Midbrain (tissue), 1 donor: ENCODE measurements around the gene WDFY4.

Source experiments
- DNase-seq: peaks from one replicate; lab custom pipeline; 2025; lab: John Stamatoyannopoulos, UW

Gene WDFY4

DNA sequence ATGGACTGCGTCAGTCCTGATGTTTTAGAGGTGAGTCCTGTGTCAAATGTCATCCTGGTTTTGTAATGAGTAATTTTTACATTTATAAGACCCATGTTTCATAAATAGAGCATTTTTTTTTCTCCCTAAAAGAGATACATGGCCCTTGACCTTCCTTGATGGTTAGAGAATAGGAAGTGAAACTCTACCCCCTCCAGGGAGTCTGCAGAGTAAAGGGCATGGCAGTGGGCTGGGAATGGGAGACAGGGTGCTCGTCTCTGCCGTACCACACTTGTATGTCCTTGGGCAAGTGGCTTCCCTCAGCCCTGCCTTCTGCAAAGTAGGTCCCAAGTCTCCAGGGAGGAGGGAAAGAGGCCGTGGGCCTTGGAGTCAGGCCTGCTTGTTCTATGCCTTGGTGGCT lies 63.9 kb downstream of the WDFY4 start:
- DNase-seq: no peak

DNA sequence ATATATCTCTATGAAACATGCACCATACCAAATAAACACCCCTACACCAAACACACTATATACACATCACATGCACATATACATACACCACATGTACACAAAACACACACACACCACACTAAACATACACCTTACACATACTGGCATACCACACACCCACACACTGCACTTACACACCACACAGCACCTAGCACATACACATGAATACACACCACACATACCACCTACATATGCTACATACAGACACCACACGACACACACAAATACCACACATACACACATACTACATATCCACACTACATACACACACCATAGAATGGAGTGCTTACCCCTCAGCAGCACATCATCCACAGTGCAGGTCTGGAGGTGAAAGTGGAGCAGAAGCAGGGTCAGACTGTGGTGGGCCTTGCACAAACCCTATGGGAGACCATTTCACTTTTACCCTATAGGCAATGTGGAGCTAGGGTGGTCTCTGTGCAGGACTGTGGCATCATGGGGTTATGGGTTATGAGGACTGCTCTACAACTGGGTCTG lies 64.6 kb downstream of the WDFY4 start:
- DNase-seq: no peak

DNA sequence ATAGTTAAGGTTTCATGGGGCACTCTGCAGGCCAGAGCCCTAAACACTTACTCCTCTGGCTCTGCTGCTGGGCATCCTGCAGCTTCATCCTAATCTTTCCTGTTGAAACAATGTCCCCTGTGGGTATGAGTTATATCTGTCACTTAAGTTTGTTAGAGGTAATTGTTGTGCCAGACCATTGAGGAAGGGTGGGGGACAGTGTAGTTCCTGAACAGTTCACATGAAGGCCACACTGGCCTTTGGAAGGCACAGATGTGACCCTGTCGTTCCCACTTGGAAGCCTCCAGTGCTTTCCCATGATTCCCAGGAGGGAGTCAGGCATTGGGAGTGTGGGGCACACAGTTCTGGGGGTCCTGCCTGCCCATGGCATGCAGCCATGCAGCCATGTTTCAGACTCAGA lies 65.3 kb downstream of the WDFY4 start:
- no peak for DNase-seq

DNA sequence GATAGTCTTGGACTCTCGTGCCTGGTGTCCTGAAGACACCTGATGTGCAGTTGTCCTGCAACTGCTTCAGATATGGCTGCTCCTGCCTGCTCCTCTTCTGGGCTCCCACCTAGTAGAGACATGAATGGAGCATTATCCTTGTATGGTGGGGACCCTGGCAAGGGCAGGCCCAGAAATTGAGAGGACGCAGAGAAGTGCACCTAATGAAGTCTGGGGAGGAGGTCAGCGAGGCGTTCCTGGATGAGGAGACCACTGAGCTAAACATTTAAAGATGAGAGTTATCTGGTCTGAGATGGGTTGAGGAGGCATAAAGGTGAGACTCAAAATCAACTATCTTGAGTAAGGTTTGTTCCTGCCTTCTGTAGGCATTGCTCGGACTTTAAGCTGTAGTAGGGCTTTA lies 66.3 kb downstream of the WDFY4 start:
- no peak for DNase-seq

DNA sequence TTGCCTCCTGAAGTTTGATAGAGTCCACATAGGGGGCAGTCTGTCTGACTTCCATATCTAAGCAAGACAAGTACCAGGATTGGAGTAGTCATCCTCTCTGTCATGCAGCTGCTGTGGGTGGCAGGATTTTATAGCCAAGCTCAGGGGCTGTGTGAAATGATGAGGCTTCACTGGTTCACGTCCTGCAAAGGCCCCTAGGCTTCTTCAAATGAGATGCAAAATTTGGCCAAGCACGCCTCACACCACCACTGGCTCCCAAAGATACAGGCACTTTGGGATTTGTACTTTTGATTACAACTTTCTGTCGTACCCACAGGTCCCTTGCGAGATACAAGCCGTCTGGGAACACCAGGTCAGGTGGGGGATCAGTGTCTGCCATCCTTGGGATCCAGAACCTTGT lies 67.1 kb downstream of the WDFY4 start:
- DNase-seq: no peak

DNA sequence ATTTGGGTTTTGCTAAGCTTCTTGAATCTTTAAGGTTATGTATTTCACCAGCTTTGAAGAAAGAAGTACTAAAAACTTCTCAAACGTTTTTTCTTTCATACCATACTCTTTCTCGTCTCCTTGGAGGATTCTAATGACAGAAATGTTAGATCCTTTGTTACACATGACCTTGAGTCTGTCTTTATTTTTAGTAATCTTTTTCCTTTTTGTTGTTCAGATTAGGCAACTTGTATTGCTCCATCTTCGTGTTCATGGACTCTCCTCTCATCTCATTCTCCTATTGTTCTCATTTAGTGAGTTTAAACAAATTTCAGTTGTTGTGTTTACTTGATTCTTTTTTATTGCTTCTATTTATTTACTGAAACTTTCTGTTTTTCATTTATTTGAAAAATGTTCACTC lies 73.7 kb downstream of the WDFY4 start:
- DNase-seq: no peak

DNA sequence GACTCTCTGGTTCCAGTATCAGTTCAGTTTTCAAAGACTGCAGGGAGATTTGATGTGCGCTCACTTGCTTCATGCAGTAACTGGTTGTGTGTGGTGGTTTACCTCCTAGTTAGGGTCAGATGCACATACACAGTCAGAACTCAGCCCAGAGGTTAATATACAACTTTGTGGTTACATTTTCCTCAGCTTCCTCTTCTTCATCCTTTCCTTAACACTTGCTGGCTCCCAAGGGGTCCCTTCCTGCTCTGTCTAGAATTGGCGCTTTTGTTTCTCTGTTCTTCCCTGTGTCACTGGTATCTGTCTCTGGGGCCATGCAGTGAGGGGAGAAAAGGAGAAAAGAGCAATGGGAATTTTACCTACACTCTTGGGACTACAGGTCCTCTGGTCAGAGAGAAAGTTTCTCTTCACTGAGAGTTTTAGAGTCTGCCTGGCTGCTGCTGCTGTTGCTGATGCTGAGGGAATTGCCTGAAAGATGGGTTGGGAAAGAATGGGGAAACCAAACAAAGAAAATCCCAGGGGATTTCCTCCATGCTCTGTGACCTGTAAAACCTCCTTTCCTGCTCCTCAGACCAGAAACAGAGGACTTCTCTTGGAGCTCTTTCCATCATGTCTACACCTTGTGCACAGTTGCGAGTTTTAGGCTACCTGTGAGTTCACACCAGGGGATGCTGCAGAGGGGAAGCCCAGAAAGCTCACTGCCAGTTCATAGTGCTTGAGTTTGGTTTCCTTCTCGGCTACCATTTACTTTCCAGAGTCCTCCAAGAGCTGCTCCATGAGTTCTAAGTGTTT lies 74.6 kb downstream of the WDFY4 start:
- no peak for DNase-seq

DNA sequence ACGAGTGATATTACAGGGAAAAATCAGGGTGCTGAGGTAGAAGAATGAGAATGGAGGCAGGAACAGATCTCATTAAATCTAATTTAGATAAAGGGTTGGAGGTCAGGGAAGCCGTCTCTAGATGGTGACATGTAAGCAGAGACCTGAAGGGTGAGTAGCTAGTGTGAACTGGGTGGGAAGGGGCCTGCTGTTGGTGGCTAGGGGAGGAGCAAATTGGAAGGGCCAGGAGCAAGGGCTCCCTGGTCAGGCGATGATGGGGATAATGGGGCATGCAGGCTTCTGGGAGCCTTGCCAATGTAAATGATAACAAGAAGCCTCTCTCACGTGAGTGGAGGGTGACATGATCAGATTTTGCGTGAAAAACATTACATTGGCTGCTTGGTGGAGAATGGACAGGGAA lies 76.3 kb downstream of the WDFY4 start:
- no peak for DNase-seq

DNA sequence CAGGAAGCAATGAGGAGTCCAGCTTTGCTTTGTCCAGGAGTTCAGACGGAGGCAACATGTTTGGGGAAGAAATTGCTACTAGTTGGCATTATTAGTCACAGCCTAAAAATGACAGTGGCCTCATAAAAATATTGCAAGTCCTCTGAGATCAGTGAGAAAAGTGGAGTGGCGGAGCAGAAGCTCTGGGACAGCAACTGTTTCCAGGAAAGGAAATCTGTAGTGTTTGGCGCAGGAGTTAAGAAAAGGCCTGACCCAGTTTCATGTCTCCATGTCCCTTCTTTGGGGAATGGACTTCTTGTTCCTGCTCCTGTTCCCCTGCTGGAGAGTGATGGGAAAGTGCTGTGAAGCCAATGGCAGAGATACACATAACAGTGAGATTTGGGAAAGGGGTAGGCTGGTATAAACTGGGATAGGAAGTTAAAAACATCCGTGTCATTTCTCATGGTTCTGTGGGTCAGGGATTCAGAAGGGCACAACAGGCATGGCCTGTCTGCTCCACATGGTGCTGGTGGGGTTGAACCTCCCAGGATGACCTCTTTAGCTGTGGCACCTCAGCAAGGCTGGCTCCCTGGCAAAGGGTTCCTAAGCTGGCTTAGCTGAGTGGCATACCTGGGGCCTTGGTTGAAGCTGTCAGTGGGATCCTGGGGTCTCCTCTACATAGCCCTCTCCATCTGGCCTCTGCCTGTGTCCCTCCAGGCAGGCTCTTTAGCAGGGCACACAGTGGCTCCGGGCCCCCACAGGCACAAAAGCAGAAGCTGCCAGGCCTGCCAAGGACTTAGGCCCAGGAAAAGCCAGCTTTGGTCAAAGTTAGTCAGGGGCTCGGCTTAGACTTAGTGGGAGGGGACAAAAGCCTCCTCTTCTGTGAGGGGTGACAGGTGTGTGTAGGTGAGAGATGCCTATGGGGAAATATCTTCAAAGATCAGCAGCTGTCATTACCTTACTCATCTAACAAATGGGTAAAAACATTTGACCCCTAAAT lies 77.7 kb downstream of the WDFY4 start:
- no peak for DNase-seq

DNA sequence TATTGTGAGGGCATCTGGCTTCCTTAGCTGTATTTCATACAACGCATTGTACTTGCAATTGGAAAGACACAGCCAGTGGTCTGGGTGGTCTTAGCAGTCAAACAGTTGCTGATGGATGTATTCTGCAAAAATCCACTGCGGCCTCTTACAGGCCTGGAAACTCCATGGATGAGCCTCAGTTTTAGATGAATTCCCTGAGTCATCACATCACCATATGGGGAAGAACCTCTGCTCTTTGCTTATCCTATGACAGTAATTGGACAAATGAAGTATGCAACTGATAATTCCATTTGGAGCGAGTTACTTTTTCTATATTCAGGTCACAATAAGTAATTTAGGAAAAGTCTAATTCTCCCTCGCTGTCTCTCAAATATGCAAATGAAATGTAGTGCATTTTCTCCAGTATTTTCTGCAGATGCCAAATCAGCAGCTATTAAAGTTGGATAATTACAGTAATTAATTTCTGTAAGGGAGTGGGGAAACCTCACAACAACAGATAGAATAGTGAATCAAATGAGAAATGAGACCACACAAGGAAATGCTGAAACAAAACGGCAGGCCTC lies 78.8 kb downstream of the WDFY4 start:
- no peak for DNase-seq

DNA sequence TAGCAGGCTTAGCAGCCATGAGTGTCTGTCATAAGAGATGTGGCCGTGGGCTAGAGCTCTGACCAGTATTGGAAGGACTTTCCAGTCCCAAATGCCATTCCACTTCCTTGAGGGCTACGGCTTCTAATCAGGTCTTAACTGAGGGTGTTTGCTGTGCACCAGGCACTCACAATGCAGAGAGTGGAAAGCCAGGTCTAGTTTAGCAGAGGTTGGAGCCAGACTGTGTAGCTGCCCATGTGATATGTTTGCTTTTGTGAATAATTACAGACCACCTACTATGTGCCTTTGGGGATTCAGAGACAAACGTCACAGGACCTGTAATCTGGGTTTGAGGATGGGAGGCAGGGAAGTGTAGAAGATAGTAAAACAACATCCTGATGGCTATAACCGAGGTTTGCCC lies 79.8 kb downstream of the WDFY4 start:
- no peak for DNase-seq

DNA sequence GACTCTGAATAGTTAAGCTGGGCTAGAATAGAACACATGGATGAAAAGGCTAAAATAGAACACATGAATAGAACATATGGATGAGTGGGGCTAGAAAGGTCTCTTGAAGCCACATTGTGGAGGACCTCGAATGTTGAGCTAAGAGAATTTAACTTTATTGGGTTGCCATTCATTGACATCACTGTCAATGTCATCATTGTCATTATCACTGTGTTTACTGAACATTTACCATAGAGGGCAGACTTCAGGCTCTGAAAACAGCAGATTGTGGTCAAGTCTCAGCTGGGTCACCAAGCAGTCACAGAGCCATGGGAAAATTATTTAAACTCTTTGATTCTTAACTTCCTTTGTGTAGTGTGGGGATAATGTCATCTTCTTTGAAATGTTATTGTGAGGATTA lies 80.4 kb downstream of the WDFY4 start:
- DNase-seq: no peak

DNA sequence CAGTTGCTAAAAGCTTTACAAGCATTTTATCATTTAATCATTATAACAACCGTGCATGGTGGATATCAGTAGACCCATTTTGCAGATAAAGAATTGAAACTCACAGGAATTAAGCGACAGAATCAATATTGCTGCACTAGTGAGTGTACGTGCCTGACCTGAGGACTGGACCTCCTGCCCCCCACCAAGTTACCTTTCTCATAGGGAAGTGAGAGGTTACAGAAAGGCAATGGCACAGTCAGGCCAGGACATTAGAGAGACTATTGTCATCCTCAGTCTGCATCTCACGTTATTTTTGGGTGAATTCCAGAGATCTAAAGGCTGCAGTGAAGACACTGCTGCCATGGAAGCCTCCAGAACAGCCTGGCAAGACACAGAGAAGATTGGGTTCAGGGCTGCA lies 80.9 kb downstream of the WDFY4 start:
- DNase-seq: no peak

DNA sequence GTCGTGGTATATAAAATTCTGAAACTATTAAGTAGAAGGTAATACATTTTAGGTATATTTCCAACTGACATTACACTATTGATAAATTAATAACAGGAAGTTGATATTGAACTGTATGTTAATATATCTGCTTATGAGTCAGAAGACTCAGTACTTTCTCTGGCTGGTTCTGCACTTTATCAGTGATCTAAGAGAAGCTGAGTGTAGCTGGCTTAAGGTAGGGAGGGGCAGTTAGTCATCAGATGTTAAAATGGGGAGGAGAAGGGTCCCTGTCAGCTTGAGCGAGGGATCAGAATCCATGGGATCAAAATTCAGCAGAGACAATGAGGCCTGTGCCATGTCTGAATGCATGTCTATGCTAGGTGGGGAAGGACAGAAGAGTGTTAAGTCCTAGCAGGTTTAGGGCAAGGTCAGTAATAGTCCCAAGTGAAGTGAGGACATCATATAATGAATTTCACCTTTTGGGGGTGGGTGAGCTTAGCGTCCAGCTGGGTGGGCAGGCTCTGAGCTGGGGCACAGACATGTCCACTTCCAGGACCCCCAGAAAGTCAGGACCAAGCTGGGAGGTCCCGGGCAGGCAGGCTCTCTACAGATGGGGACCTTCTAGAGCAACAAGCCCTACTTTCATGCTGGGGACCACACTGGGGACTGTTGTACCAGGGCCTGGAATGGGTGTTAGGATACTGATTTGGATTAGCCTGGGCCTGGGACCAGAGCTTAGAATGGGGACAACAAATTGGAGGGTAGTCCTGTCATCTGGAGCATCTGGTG lies 82.9 kb downstream of the WDFY4 start:
- no peak for DNase-seq

DNA sequence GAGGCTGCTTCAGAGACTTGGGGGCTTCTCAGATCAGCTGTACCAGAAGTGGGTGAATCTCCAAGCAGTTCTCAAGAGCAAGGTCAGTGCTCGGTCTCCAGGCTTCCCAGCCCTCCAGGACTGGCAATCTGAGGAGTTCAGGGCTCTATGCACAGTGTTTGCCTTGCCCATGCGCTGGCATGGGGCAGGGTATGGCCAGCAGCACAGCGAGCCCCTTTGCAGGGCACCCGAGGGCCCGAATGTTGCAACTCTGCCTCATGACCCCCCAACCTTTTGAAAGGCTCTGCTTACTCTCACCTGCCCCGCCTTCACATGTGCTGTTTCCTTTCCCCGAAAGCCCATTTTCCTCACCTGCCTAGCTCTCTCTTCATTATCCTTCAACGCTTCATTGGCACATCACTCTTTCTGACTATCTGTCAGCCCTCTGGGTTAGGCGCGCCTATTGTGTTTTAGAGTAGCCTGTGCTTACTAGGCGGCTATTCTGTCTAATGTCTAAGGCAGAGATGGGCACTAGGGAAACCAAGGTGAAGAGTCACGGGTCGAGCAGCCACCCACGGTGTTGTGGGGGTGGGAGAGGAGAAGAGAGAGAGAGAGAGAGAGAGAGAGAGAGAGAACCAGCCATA lies 83.6 kb downstream of the WDFY4 start:
- DNase-seq: no peak

DNA sequence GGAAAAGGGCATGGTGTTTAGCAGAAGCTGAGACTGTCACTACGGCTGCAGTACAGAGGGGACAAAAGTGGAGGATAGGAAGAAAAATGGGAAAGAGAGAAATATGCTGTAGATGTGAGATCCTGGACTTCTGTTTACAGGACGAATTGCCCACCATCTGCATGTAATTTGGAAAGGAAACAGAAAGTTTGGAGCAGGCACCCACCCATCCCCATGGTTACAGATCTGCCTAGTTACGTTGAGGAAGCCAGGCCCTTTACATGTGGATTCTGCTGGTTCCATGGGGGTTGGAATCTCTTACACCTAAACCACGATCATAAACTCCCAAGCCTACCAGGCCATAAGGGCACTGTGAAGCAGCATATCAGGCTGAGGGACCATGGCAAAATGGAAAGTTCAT lies 84.3 kb downstream of the WDFY4 start:
- DNase-seq: no peak

DNA sequence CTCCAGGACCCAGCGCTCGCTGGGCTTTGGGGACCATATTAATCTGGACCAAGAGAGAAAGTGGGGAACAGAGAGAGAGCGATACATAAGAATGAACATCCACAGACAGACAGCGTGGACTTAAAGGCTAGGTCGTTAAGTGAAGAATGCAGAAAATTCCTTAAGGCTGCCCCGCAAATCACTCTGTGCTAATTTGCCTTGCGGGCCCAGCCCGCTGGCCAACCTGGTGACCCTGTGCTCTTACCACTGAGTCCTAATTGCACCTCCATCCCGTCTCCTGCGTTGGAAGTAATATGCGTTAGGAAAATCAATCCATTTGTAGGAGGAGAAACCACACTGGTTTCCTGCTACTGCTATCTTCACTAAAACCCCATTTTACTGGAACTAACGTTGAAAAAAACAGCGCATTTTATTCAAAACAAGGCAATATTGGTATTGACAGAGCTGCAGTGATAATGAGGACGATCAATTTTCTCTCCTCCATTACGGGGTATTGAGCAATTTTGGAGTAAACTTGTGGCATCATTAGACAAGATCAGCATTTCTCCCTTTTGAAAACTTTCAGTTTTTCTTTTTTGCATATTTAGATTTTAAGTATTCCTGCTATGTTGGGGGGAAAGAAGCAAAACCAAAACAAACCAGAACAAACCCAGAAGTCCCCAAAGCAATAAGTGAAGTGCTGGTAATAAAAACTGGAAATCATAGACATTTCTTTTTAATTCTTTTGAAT lies 85.2 kb downstream of the WDFY4 start:
- DNase-seq: no peak

DNA sequence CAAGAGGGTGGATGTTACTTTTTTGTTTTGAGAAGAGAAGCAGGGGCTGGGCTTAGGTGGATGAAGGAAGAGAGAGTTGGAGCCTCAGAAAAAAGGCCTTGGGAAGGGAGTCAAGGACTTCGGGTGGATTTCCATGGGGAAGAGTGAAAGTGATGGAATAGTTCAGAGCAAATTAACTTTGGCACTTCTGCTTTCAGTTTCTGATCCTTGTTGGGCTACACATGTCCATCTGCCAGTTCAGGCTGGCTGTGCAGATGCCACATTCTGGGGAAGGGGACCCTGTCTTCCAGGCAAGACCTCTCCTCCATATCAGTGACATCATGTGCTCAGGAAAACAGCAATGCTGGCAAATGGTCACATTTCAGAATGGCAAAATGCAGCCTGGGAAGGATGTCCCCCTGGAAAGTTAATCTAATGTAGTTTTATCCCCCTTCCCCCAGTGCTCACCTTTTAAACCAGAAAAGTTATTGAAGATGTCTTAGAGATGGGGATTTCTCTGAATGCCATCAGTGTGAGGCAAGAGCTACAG lies 86.0 kb downstream of the WDFY4 start:
- DNase-seq: no peak

DNA sequence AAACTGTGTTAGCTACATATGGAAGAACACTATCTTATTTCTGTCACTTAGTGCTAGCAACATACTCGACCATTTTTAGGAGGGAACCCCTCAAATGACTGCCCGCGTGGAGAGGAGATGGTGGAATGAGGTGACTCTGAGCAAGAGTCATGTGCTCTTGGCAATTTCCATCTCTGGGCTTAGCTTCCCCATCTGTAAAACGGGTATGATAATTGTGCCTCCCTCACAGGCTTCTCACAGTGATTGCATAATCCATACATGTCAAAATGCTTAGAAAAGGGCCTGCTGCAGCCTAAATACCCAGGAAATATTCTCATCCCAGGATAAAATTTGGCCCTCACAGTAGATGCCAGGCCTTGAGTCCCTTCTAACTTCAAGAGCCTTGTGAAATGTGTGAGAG lies 86.6 kb downstream of the WDFY4 start:
- no peak for DNase-seq

DNA sequence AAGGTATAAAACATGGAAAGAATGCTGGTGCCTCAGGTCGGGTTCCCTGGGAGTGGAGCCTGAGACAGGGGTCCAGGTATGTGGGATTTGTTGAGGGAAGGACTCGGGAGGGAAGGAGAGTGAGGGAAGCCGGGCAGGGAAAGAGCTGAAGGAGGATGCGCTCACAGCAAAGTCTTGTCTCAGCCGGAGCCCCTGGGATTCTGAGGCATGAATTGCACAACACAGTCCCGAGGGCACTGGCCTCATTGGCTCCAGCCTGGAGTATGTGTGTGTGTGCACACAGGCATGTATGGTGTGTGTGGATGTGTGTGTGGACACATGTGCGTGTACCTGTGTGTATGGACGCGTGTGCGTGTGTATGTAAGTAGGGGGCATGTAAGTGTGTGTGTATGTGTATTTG lies 87.4 kb downstream of the WDFY4 start:
- DNase-seq: no peak
